NB4 (cell line): ENCODE data around the gene FRAS1.

Source experiments
- DNase-seq: peaks from one replicate; pipeline ENCODE4 v3.0.0; 2010; ENCODE audit warnings: low read depth
- H3K4me3 ChIP-seq: one replicate; pipeline ENCODE4 v1.5.1; 2011; ENCODE audit warnings: mild to moderate bottlenecking, low read depth, low read length, moderate library complexity
- CTCF ChIP-seq: IDR thresholded peaks from one replicate; pipeline ENCODE4 v1.5.1; 2012; ENCODE audit warnings: low read depth, low read length
- MAX ChIP-seq: IDR thresholded peaks from 2 replicates; pipeline ENCODE4 v1.6.1; 2011; ENCODE audit warnings: low read depth, low read length
- MYC ChIP-seq: IDR thresholded peaks from 2 replicates; pipeline ENCODE4 v1.6.1; 2011; ENCODE audit warnings: low read depth, low read length
- POLR2A ChIP-seq: IDR thresholded peaks from 2 replicates; pipeline ENCODE4 v1.6.1; 2011; ENCODE audit warnings: mild to moderate bottlenecking; ENCODE audit not compliant: insufficient read length; ENCODE audit errors: extremely low read depth

Gene FRAS1

GRCh38 chr4:78417603-78418002, 360.5 kb downstream of the FRAS1 start:
- H3K4me3 ChIP-seq = no peak overlapping the region
- TF ChIP-seq MYC (no peak), CTCF (no peak), MAX (no peak), POLR2A (no peak)
- no peak for DNase-seq

- TF ChIP-seq MAX (no peak), MYC (no peak), CTCF (no peak), POLR2A (no peak)
- DNase-seq = no peak
- no peak overlapping the region for H3K4me3 ChIP-seq
Measured at GRCh38 chr4:78418406-78418805, 361.3 kb downstream of the FRAS1 start.

- no peak for DNase-seq
- no peak overlapping the region for H3K4me3 ChIP-seq
- no peak for TF ChIP-seq POLR2A
- no peak for TF ChIP-seq MAX
- TF ChIP-seq CTCF = no peak
- no peak for TF ChIP-seq MYC
Measured at GRCh38 chr4:78423790-78424189, 366.7 kb downstream of the FRAS1 start.

GRCh38 chr4:78424461-78424860, 367.3 kb downstream of the FRAS1 start:
- TF ChIP-seq POLR2A (no peak), MYC (no peak), MAX (no peak), CTCF (no peak)
- DNase-seq = no peak
- no peak overlapping the region for H3K4me3 ChIP-seq

GRCh38 chr4:78426972-78427371, 369.8 kb downstream of the FRAS1 start:
- DNase-seq = no peak
- TF ChIP-seq MAX = no peak
- no peak overlapping the region for H3K4me3 ChIP-seq

- no peak for TF ChIP-seq MAX
- TF ChIP-seq MYC = no peak
- no peak for TF ChIP-seq POLR2A
- no peak for TF ChIP-seq CTCF
- DNase-seq = no peak
Measured at GRCh38 chr4:78428996-78429395, 371.9 kb downstream of the FRAS1 start.

More at GRCh38 chr4:78428996-78429395, 371.9 kb downstream of the FRAS1 start:
- no peak overlapping the region for H3K4me3 ChIP-seq
